Hepatocyte (in vitro differentiated cells): ENCODE results near the gene KRT26. TPM values are rescaled to one million over a fixed set of nuclear protein-coding genes. Genes with fewer than 3 reads are reported as not detected.

Experiments used
- DNase-seq: peaks from one replicate; pipeline ENCODE4 v3.0.0-alpha.2; 2016; ENCODE audit warnings: low spot score
- H2AFZ ChIP-seq: fragments of 200-600 bp; sonication (generic); 2 replicates; pipeline ENCODE4 v1.6.0; 2016; ENCODE audit warnings: antibody characterized with exemption, mild to moderate bottlenecking
- H3K27ac ChIP-seq: fragments of 200-600 bp; sonication (generic); 2 replicates; pipeline ENCODE4 v1.5.1; 2016; ENCODE audit warnings: mild to moderate bottlenecking
- H3K27me3 ChIP-seq: fragments of 200-600 bp; sonication (generic); 2 replicates; pipeline ENCODE4 v1.6.1; 2016
- H3K36me3 ChIP-seq: fragments of 200-600 bp; sonication (generic); replicated peaks from 2 replicates; pipeline ENCODE4 v1.5.1; 2016; ENCODE audit warnings: low read depth; ENCODE audit not compliant: insufficient read depth
- H3K4me1 ChIP-seq: fragments of 200-600 bp; sonication (generic); 2 replicates; pipeline ENCODE4 v1.5.1; 2016; ENCODE audit warnings: mild to moderate bottlenecking, moderate library complexity; ENCODE audit not compliant: insufficient read depth
- H3K4me2 ChIP-seq: fragments of 200-600 bp; sonication (generic); 2 replicates; pipeline ENCODE4 v1.6.0; 2016
- H3K4me3 ChIP-seq: fragments of 200-600 bp; sonication (generic); 2 replicates; pipeline ENCODE4 v1.5.1; 2016; ENCODE audit warnings: mild to moderate bottlenecking
- H3K79me2 ChIP-seq: fragments of 200-600 bp; sonication (generic); 2 replicates; pipeline ENCODE4 v1.6.0; 2017; ENCODE audit warnings: mild to moderate bottlenecking
- H3K9me2 ChIP-seq: fragments of 200-600 bp; sonication (generic); replicated peaks from 2 replicates; pipeline ENCODE4 v1.6.0; 2017; ENCODE audit warnings: mild to moderate bottlenecking; ENCODE audit not compliant: insufficient read depth
- H3K9me3 ChIP-seq: fragments of 200-600 bp; sonication (generic); 2 replicates; pipeline ENCODE4 v1.5.1; 2016; ENCODE audit warnings: low read depth, mild to moderate bottlenecking
- H4K20me1 ChIP-seq: fragments of 200-600 bp; sonication (generic); 2 replicates; pipeline ENCODE4 v1.6.0; 2016; ENCODE audit warnings: mild to moderate bottlenecking; ENCODE audit not compliant: insufficient read depth, poor library complexity, severe bottlenecking
- EZH2 ChIP-seq: fragments of 200-600 bp; sonication (generic); IDR thresholded peaks from 2 replicates; pipeline ENCODE4 v1.6.1; 2016; ENCODE audit warnings: antibody characterized with exemption, mild to moderate bottlenecking, borderline replicate concordance
- EZH2phosphoT487 ChIP-seq: fragments of 200-600 bp; sonication (generic); IDR thresholded peaks from one replicate; pipeline ENCODE4 v1.6.1; 2018; ENCODE audit warnings: antibody characterized with exemption, mild to moderate bottlenecking, low read depth, moderate library complexity; ENCODE audit not compliant: unreplicated experiment, severe bottlenecking
- WGBS: methylation state at CpG from one replicate; pipeline ENCODE4 v1.1.6; 2016; ENCODE audit warnings: low lambda C conversion rate; ENCODE audit errors: missing lambda C conversion rate; 5-methylcytosine and 5-hydroxymethylcytosine counted together
- polyA plus RNA-seq: library from polyadenylated mRNA; unstranded; fragments of >200 nt; fragmentation: Nextera tagmentation; extraction: Ambion mirVana; gene quantifications from 2 replicates; pipeline ENCODE4 v1.2.1, GENCODE V29; 2016
- total RNA-seq: library from RNA; depleted of rRNA; stranded (reverse); fragments of >200 nt; gene quantifications from 2 replicates; pipeline ENCODE4 v1.2.3, GENCODE V29; 2014
- TF ChIP-seq, protein P1 (sequence below): fragments of 200-600 bp; sonication (generic); IDR thresholded peaks from 2 replicates; pipeline ENCODE4 v1.5.1; 2016; ENCODE audit warnings: antibody characterized with exemption, mild to moderate bottlenecking; ENCODE audit not compliant: poor library complexity

Gene KRT26
- total and polyA plus RNA-seq, 2 experiments from 2014 or later = not detected

DNA sequence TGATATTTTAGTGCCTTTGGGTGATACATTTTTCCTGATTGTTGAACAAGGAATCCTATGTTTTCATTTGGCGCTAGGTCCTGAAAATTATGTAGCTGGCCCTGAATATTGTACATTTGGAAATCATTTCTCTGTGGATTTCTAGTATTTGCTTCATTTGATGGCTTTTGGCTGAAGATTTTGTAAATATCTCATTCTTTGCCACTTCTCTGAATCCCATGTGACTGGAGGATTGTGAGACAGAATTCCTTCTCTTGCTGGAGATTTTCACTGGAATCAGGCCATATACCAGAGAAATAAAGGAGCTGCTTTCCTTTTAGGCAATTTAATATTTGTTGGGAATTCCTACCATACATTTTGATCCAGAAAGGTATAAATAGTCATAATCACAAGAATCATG is 19.1 kb upstream of the KRT26 start:
- H3K4me2 ChIP-seq = no peak overlapping the region
- H3K9me2 ChIP-seq = no peaks in the 10 kb centered on the region
- no peaks in the 10 kb centered on the region for H3K4me1 ChIP-seq
- H3K4me3 ChIP-seq = no peak overlapping the region
- no peak overlapping the region for H2AFZ ChIP-seq
- no peak for DNase-seq
- H4K20me1 ChIP-seq = no peaks in the 10 kb centered on the region
- WGBS = 90% methylated on average over 1 of the region's 1 CpG
- H3K27ac ChIP-seq = no peak overlapping the region
- no peaks in the 10 kb centered on the region for H3K79me2 ChIP-seq
- TF ChIP-seq, protein P1, sequence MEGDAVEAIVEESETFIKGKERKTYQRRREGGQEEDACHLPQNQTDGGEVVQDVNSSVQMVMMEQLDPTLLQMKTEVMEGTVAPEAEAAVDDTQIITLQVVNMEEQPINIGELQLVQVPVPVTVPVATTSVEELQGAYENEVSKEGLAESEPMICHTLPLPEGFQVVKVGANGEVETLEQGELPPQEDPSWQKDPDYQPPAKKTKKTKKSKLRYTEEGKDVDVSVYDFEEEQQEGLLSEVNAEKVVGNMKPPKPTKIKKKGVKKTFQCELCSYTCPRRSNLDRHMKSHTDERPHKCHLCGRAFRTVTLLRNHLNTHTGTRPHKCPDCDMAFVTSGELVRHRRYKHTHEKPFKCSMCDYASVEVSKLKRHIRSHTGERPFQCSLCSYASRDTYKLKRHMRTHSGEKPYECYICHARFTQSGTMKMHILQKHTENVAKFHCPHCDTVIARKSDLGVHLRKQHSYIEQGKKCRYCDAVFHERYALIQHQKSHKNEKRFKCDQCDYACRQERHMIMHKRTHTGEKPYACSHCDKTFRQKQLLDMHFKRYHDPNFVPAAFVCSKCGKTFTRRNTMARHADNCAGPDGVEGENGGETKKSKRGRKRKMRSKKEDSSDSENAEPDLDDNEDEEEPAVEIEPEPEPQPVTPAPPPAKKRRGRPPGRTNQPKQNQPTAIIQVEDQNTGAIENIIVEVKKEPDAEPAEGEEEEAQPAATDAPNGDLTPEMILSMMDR = no peak
- TF ChIP-seq EZH2 = no peak
- no peak for TF ChIP-seq EZH2phosphoT487
- no peaks in the 10 kb centered on the region for H3K9me3 ChIP-seq
- H3K27me3 ChIP-seq = peaks cover 6% of the 10 kb centered on the region
- H3K36me3 ChIP-seq = no peaks in the 10 kb centered on the region

DNA sequence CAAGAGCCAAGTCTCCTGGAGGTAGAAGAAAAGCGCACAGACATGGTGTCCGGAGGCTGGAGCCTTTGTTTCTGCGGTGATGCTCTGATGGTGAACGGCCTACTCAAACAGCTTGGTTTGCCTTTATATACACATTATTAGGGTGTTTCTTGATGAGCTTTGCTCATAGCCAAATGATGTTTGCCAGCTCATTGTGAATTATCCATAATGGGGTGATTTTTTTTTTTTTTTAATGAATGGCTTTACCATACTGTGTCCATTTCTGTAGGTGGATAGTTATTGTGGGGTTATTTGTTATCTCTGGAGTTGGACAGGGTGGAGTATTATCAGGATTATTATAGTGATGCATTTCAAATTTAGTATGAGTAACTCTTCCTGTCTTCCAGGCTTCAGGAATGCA is 10.4 kb upstream of the KRT26 start, which contains the start of gene KRT27:
Gene KRT27, minus strand, starts transcription at position 101 of the 400 bp plus-strand sequence. Its CDS starts 57 bp downstream, at position 44.
- H3K4me3 ChIP-seq = no peak within 1 kb of the TSS

GRCh38 chr17:40779181-40779909 is 7.3 kb upstream of the KRT26 start:
- Histone ChIP-seq H3K79me2 (no peaks in the 10 kb centered on the region), H3K36me3 (no peaks in the 10 kb centered on the region), H3K4me2 (no peak overlapping the region), H2AFZ (no peak overlapping the region), H3K9me2 (no peaks in the 10 kb centered on the region), H3K27me3 (peaks cover 6% of the 10 kb centered on the region), H3K4me3 (no peak overlapping the region), H4K20me1 (no peaks in the 10 kb centered on the region), H3K4me1 (no peaks in the 10 kb centered on the region), H3K9me3 (no peaks in the 10 kb centered on the region), H3K27ac (no peak overlapping the region)
- DNase-seq = no peak
- 91% methylated on average over 37 of the region's 37 CpGs for WGBS
- TF ChIP-seq EZH2phosphoT487 (no peak), EZH2 (no peak)
- TF ChIP-seq, protein P1 = no peak

More for the DNA sequence above, 10.4 kb upstream of the KRT26 start, which contains the start of gene KRT27:
- Histone ChIP-seq H3K9me2 (no peaks in the 10 kb centered on the region), H3K4me1 (no peaks in the 10 kb centered on the region), H3K36me3 (no peaks in the 10 kb centered on the region), H4K20me1 (no peaks in the 10 kb centered on the region), H3K9me3 (no peaks in the 10 kb centered on the region), H3K27ac (no peak within 1 kb of the TSS), H2AFZ (no peak within 1 kb of the TSS), H3K79me2 (no peaks in the 10 kb centered on the region), H3K4me2 (no peak within 1 kb of the TSS), H3K27me3 (peaks cover 3% of the 10 kb centered on the region)
- WGBS = 95% methylated on average over 4 of the region's 4 CpGs
- DNase-seq = no peak
- TF ChIP-seq, protein P1 = no peak
- TF ChIP-seq EZH2phosphoT487 = no peak
- TF ChIP-seq EZH2 = no peak
